HG03558 (cell line): ENCODE results near the gene CMSS1.

Experiments
- ATAC-seq: cut with Tn5 transposase; IDR thresholded peaks from one replicate; pipeline ENCODE4 v1.9.1; 2021; ENCODE audit warnings: moderate number of reproducible peaks; ENCODE audit not compliant: unreplicated experiment; ENCODE audit errors: extremely low read depth

Gene CMSS1

GRCh38 chr3:100073049-100073713 lies 255.5 kb downstream of the CMSS1 start:
- ATAC-seq = no peak

GRCh38 chr3:100073714-100074307 lies 256.1 kb downstream of the CMSS1 start:
- no peak for ATAC-seq

- no peak for ATAC-seq
These were observed 257.5 kb downstream of the CMSS1 start for GRCh38 chr3:100075196-100075595.

- ATAC-seq = no peak
These were observed 258.4 kb downstream of the CMSS1 start for GRCh38 chr3:100075851-100076730.

GRCh38 chr3:100076731-100077529 lies 259.3 kb downstream of the CMSS1 start:
- ATAC-seq = no peak

- no peak for ATAC-seq
These were observed 261.7 kb downstream of the CMSS1 start for GRCh38 chr3:100079328-100079727.

GRCh38 chr3:100080573-100080972 lies 262.9 kb downstream of the CMSS1 start:
- no peak for ATAC-seq

GRCh38 chr3:100081311-100081710 lies 263.6 kb downstream of the CMSS1 start:
- ATAC-seq = no peak

- ATAC-seq = no peak
These were observed 264.5 kb downstream of the CMSS1 start for GRCh38 chr3:100081986-100082692.

- no peak for ATAC-seq
These were observed 265.1 kb downstream of the CMSS1 start for GRCh38 chr3:100082714-100083113.

- no peak for ATAC-seq
These were observed 265.5 kb downstream of the CMSS1 start for GRCh38 chr3:100083209-100083608.

GRCh38 chr3:100084100-100084806 lies 266.6 kb downstream of the CMSS1 start:
- ATAC-seq = no peak

GRCh38 chr3:100086401-100086800 lies 268.7 kb downstream of the CMSS1 start:
- ATAC-seq = no peak

- ATAC-seq = peak; percentile 94
These were observed 269.5 kb downstream of the CMSS1 start for GRCh38 chr3:100087198-100087597.

GRCh38 chr3:100088735-100089368 lies 271.2 kb downstream of the CMSS1 start:
- no peak for ATAC-seq

GRCh38 chr3:100089812-100090668 lies 272.4 kb downstream of the CMSS1 start:
- ATAC-seq = peak; percentile 31

GRCh38 chr3:100090669-100091005 lies 273.0 kb downstream of the CMSS1 start:
- ATAC-seq = no peak

GRCh38 chr3:100093831-100094230 lies 276.2 kb downstream of the CMSS1 start:
- no peak for ATAC-seq
